NCI-H1105 treated with DMSO at 0.1 percent for 48 hours (cell line): ENCODE data around the gene METTL17.
"Not testable (repeated sequence)": the region's sequence is repeated elsewhere in the genome, so short reads cannot be mapped to it uniquely, and the experiment has no call there.

Experiments
- DNase-seq: peaks from one replicate; lab custom pipeline; 2025; lab: John Stamatoyannopoulos, UW

The METTL17 gene

DNA sequence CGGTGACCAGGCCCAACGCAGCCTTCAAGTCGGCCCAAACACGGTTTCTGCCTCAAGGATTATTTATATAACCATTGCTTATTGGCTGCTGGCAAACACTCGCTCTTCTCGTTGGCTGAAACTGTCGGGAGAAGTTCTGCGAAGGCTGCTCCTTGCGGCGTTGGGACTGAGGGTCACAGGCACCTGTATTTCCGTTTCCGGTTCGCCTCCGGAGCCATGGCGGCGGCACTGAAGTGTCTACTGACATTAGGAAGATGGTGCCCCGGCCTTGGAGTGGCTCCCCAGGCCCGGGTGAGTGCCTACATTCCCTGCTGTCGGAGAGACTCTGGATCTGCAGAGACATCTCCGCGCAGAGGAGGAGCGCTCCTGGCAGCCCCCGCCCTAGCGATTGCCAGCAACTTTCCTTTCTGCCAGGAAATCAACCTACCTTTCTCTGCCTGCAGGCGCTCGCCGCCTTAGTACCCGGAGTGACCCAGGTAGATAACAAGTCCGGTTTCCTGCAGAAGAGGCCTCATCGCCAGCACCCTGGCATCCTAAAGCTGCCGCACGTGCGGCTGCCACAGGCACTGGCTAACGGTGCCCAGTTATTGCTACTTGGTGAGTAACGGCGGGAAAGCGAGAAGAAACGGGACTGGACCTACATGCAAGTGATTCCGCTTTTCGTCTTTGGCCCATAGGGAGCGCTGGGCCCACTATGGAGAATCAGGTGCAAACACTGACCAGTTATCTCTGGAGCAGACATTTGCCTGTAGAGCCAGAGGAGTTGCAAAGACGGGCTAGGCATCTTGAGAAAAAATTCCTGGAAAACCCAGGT is at the start of gene METTL17:
TSS of gene METTL17 (plus strand) at position 194 of the 814 bp plus-strand sequence. CDS start at position 217, 23 bp downstream.
- DNase-seq = peak; percentile 95

- not testable (repeated sequence) for DNase-seq
Observed at GRCh38 chr14:20945146-20945545, 44.6 kb upstream of the METTL17 start.

DNA sequence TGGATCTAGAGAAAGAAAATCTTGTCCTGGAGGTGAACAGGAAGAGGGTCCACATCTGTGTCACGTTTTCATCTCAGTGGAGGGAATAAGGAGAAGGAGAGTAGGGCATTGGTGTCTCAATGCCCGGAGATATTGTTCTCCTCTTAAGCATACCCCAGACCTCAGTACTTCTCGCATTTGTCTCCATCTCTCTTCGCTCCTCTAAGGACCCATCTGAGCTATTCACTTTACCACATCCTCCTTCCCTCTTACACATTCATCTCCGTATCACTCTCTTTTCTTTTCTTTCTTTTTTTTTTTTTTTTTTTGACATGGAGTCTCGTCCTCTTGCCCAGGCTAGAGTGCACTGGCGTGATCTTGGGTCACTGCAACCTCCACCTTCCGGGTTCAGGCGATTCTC is 43.1 kb upstream of the METTL17 start:
- not testable (repeated sequence) for DNase-seq

- not testable (repeated sequence) for DNase-seq
Observed at GRCh38 chr14:20954736-20955537, 34.8 kb upstream of the METTL17 start, which contains the start of gene RNASE2. Gene RNASE2, plus strand, starts transcription at chr14:20955487. Its CDS starts 285 bp downstream, at chr14:20955772.

DNA sequence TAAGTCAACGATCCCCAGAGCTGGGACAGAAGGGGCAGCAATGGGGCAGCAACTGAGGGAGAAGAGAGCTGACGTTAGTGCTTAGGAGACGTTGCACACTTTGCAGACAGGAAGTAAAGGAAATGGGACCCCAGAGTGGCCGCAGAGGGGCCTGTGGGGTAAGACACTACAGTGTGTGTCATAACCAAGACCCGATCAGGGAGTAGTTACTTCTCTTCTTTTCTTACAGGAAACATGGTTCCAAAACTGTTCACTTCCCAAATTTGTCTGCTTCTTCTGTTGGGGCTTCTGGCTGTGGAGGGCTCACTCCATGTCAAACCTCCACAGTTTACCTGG is 34.3 kb upstream of the METTL17 start:
- DNase-seq = not testable (repeated sequence)

DNA sequence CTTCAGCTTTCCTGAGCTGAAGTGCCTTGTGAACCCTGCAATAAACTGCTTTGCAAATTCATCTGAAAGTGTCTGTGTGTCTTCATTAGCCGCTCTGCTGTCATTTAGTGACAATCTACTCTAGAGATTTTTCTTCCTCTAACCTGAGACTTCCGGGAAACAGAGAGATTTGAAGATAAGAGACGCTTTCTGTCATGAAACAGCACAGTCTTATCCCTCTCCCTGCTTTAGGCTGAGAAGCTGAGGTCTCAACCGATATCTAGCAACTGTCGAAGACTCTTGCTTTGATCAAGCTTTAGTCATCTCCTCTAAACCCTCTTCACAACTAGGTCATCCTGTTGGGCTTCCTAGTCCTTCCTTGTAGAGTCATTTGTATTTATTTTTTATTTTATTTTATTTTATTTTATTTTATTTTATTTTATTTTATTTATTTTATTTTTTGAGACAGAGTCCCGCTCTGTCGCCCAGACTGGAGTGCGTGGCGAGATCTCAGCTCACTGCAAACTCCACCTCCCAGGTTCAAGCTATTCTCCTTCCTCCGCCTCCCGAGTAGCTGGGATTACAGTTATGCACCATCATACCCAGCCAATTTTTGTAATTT is 33.3 kb upstream of the METTL17 start:
- no peak for DNase-seq

- not testable (repeated sequence) for DNase-seq
Observed at GRCh38 chr14:20958946-20959345, 30.8 kb upstream of the METTL17 start.

DNA sequence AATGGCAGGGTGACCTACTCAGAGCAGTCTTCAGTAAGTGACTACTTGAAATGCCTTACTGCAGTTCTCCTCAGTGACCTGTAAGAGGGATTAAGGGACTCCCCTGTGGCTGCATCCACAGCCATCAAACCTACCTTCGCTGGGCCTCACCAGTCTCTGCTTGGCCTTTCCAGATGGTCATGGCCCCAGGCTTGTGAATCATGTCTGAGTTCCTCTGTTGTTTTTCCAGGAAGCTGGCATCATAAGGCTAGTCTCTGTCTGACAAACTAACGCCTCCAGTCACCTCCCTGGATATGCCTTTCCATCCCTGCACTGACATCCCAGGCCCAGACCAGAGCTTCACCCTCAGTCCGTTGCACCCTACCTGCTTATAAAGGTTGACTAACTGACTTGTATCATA is 20.4 kb upstream of the METTL17 start:
- no peak for DNase-seq

GRCh38 chr14:20970647-20970982 is 19.2 kb upstream of the METTL17 start:
- no peak for DNase-seq

DNA sequence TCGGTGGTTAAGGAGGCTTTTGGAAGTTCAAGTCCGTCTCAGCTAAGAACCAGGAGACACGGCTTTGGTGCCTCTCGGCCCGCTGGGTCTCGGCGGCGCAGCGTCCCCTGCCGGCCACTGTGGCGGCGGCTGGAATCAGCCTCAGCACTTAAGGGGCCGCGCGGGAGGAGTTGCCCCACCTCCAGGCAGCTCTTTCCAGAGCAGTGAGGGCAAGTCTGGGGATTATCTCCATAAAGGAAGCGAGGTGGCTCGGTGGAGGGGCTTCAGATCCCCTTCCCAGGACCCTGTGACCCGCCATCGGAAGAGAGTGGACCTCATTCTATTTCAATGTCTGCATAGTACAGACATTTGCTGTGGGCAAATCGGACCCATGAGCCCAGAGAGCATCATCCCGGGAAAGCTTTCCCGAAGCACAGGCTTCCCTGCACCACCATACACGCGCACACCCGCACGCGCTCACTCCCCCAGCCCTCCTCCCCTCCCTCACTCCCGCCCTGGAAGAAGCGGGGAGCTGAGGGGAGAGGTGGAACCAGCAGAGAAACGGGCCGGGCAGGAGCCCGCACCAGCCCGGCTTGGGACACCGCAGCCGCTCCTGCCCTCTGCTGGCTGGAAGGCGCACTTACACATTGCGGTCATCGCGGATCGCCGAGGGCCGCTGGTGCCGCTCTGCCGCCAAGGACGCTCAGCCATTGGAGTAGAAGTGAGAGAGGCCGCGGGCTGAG is 18.6 kb upstream of the METTL17 start:
- DNase-seq = peak; percentile 77

DNA sequence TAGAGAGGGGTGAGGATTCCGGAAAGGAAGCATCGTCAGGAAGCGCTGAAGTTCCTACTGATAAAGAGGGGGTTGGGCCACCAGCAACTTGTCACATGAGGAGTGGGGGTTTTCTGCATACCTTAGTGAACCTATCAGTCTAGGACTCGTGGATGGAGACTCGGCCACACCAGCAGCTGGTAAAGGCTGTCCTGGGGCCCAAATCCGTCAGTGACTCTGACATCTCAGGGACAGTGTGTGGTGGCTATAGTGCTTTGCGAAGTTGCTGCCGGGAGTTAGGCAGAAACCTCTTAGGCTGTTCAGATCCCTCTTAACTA is 18.1 kb upstream of the METTL17 start:
- DNase-seq = no peak

DNA sequence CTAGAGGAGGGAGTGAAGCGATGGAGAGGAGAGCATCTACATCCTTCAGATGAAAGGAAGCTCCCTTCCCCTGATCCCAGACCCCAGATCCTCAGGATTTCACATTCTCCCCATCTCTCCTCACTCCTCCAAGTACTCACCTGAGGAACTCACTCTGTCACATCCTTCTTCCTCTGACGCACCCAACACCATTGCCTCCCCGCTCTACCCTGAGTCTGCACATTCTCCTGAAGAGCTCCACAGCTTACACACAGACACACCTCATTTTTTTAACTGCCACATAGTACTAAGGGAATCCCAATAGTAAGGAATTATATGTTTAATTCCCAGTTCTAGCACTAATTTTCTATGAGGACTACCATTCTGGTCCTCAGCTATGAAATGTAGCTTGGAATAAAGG is 16.3 kb upstream of the METTL17 start:
- no peak for DNase-seq

- no peak for DNase-seq
Observed at GRCh38 chr14:20976291-20976690, 13.5 kb upstream of the METTL17 start.

DNA sequence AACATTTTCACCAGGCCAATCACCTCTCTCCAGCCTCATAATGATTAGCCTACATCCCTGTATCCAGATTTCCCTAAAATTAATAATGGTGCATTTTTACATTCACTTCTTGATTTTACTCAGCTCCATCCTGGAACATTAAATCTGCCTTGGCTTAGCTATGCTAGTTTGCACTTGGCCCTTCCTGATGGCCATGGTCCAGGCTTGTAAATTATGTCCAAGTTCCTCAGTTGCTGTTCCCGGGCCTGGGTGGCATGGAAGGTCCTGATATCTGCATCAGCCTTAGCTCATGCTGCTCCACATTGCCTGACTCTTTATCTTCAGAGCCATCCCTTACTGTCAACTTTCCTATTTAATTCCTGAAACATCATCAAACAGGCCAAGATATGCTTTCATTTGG is 11.1 kb upstream of the METTL17 start:
- DNase-seq = no peak

GRCh38 chr14:20980906-20981305 is 8.9 kb upstream of the METTL17 start:
- DNase-seq = no peak

GRCh38 chr14:20982646-20983369 is 7.0 kb upstream of the METTL17 start:
- DNase-seq = no peak

DNA sequence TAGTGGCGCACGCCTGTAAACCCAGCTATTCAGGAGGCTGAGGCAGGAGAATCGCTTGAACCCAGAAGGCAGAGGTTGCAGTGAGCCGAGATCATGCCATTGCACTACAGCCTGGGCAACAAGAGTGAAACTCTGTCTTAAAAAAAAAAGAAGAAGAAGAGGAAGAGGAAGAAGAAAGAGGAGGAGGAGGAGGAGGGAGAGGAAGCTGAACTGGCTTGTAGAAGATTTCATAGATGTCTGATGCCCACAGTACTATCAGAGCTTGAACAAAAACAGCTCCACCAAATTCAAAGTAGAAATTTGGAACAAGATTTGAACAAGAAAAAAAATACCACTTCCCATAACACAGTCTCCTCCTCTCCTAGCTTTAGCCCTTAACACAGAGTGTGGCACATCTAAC is 4.1 kb upstream of the METTL17 start:
- not testable (repeated sequence) for DNase-seq

GRCh38 chr14:20986811-20987210 is 3.0 kb upstream of the METTL17 start:
- DNase-seq = no peak

DNA sequence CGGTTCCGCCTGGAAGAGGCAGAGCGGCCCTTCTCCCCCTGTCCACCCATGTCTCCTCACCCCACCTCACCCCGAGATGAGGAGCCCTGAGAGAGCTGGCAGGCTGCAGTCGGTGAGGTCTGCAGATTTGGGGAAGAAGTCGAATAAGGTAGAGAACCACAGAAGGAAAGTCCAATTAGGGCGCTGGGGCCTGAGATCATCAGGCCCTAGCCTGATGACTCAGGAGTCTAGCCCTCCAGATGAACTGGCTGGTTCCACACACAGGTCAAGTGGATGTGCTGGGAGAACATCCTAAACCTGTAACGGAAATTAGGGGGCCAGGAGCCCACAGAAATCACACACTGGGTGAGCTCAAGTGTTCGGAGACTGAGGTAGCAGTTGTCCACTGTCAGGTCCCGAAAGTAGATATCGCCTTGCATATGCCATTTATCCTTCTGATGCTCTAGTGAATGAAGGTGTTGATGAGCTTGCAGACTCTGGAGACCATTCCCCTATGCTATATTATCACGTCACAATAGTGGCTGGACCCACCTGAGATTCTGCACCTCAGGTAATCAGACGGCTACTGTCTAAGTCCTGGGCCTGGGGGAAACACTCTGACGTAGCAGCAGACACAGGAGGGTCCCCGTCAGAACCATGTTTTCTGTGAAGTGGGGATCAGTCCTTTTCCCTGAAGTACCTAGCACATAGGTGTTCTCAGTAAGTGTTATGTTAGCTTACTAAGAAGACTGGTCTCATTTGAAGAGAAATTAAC is 886 bp upstream of the METTL17 start:
- no peak for DNase-seq

DNA sequence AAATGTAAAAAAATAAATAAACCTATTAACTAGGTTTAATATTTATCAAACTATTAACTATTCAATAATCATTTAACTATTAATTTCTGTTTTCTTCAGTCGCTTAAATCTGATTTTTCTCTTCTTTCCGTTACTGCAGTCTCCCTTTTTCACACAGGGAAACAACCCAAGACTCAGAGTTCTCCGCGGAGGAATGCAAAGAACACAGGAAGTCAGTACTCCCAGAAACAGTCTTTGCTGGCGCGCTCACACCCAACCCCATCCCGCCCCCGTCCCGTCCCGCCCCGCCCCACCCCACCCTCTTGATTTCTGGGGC is 351 bp upstream of the METTL17 start:
- DNase-seq = no peak

- no peak for DNase-seq
Observed at GRCh38 chr14:20996521-20996920, 6.7 kb downstream of the METTL17 start.
